Neural cell (in vitro differentiated cells): ENCODE data around the gene HNRNPM.

Experiments used
- EP300 ChIP-seq: fragments of 450-650 bp; conservative IDR thresholded peaks from 2 replicates; pipeline ENCODE4 v1.6.1; 2014; ENCODE audit warnings: antibody characterized with exemption, mild to moderate bottlenecking, moderate library complexity; ENCODE audit not compliant: poor library complexity, severe bottlenecking
- EZH2 ChIP-seq: fragments of 200-600, 300-800 bp; shearing (Covaris generic), sonication (generic); IDR thresholded peaks from 2 replicates; pipeline ENCODE4 v1.6.1; 2014; ENCODE audit warnings: antibody characterized with exemption, low read length, borderline replicate concordance, mild to moderate bottlenecking; ENCODE audit not compliant: insufficient read depth, poor library complexity, severe bottlenecking
- POLR2AphosphoS5 ChIP-seq: IDR thresholded peaks from 2 replicates; pipeline ENCODE4 v1.6.1; 2012
- RAD21 ChIP-seq: fragments of 450-650 bp; conservative IDR thresholded peaks from 2 replicates; pipeline ENCODE4 v1.6.1; 2014; ENCODE audit warnings: antibody characterized with exemption, mild to moderate bottlenecking, moderate library complexity
- TAF1 ChIP-seq: IDR thresholded peaks from 2 replicates; pipeline ENCODE4 v1.6.1; 2012; ENCODE audit warnings: low read depth
- TF ChIP-seq, protein P1 (sequence below): fragments of 450-650 bp; IDR thresholded peaks from 2 replicates; pipeline ENCODE4 v1.5.1; 2014; ENCODE audit warnings: antibody characterized with exemption, mild to moderate bottlenecking, moderate library complexity; ENCODE audit not compliant: poor library complexity, severe bottlenecking

DNA sequence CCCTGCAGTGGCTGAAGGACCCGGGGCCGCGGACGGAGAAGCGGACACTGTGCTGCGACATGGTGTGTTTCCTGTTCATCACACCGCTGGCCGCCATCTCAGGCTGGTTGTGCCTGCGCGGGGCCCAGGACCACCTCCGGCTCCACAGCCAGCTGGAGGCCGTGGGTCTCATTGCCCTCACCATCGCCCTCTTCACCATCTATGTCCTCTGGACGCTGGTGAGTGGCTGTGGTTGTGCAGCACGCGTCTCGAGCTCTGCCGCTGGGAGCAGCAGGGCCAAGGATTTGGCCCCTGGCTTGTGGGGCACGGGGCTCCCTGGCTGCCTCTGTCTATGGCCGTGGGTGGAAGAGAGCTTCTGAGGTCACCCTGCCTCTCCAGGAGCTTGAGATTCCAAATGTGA, 14.1 kb upstream of the HNRNPM start:
- TF ChIP-seq, protein P1, sequence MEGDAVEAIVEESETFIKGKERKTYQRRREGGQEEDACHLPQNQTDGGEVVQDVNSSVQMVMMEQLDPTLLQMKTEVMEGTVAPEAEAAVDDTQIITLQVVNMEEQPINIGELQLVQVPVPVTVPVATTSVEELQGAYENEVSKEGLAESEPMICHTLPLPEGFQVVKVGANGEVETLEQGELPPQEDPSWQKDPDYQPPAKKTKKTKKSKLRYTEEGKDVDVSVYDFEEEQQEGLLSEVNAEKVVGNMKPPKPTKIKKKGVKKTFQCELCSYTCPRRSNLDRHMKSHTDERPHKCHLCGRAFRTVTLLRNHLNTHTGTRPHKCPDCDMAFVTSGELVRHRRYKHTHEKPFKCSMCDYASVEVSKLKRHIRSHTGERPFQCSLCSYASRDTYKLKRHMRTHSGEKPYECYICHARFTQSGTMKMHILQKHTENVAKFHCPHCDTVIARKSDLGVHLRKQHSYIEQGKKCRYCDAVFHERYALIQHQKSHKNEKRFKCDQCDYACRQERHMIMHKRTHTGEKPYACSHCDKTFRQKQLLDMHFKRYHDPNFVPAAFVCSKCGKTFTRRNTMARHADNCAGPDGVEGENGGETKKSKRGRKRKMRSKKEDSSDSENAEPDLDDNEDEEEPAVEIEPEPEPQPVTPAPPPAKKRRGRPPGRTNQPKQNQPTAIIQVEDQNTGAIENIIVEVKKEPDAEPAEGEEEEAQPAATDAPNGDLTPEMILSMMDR = no peak
- no peak for TF ChIP-seq EP300
- TF ChIP-seq POLR2AphosphoS5 = no peak
- TF ChIP-seq RAD21 = no peak
- no peak for TF ChIP-seq TAF1
- TF ChIP-seq EZH2 = no peak
